ENCODE results near the gene MMP14.

DNA sequence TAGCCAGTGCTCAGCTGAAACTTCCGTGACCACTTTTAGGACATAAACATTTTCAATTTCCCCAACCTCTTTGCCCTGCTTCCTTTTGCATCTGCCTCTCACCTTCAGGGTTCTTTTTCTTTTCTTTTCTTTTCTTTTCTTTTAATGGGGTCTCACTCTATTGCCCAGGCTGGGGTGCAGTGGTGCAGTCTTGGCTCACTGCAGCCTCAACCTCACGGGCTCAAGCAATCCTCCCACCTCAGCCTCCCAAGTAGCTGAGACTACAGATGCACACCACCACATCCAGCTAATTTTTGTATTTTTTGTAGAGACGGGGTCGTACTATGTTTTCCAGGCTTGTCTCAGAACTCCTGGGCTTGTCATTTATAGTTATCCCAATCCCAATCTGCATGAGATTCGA lies 30.5 kb downstream of the MMP14 start:
- TF ChIP-seq, protein P1, sequence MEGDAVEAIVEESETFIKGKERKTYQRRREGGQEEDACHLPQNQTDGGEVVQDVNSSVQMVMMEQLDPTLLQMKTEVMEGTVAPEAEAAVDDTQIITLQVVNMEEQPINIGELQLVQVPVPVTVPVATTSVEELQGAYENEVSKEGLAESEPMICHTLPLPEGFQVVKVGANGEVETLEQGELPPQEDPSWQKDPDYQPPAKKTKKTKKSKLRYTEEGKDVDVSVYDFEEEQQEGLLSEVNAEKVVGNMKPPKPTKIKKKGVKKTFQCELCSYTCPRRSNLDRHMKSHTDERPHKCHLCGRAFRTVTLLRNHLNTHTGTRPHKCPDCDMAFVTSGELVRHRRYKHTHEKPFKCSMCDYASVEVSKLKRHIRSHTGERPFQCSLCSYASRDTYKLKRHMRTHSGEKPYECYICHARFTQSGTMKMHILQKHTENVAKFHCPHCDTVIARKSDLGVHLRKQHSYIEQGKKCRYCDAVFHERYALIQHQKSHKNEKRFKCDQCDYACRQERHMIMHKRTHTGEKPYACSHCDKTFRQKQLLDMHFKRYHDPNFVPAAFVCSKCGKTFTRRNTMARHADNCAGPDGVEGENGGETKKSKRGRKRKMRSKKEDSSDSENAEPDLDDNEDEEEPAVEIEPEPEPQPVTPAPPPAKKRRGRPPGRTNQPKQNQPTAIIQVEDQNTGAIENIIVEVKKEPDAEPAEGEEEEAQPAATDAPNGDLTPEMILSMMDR (IDR thresholded peaks at IDR 0.05; ENCODE audit: poor library complexity) = no peak
- no peak for TF ChIP-seq EZH2 (IDR thresholded peaks at IDR 0.05; ENCODE audit: borderline replicate concordance)

Measured in hepatocyte (in vitro differentiated cells).